ENCODE measurements around the gene GPR61.

Gene GPR61

DNA sequence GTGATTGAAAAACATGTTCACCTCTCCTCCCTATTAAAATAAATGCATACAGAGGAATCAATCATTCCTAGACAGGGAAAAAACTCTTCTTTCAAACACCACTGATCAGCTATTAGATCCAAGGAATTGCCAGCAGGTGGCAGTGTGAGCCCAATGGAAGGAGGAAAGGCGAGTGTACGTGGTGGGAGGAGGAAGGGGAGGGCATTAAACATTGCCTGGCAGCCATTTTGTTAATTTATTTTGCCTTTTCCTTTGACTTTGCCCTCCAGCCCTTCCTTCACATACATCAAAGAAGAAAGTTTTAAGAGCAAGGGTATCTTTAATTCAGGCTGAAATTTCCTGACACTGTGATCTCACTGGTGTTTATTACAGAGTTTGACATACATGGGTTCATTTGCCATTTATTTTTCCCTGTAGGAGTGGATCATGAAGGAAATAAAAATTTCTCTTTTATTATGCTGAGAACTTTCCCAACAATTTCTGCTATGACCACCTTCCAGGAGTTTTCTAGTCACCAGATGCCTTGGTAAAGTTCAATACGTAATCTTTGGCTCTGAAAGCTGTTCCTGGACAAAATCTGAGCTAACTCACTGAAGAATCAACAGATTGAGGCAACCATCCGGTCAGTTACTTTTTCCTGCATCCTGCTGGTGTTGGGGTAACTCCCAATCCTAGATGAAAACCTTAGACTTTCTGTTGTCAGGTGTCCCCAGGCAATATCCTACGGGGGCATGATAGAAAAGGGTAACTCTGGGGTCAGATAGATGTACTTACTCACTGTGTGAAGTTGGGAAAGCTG is 6.8 kb downstream of the GPR61 start (continued):
- 0 out of 2 replicates have a peak, but pooled peaks have one; percentile 20 for TF ChIP-seq ZSCAN30 (tag by site-specific recombination; IDR thresholded peaks at IDR 0.05)
- peak; percentile 86 for TF ChIP-seq SCRT2 (tag by site-specific recombination; IDR thresholded peaks at IDR 0.05)
- TF ChIP-seq ZNF366 (tag by site-specific recombination; conservative IDR thresholded peaks at IDR 0.05) = peak; percentile 68
- no peak for TF ChIP-seq ZBTB20 (tag by site-specific recombination; IDR thresholded peaks at IDR 0.05)
- TF ChIP-seq ZNF324 (tag by site-specific recombination; IDR thresholded peaks at IDR 0.05) = peak; percentile 25; the same call in 1 of the 2 replicates
- peak; percentile 54 for TF ChIP-seq ZBTB17 (tag by site-specific recombination; IDR thresholded peaks at IDR 0.05)
- peak; percentile 34; the same call in 1 of the 2 replicates for TF ChIP-seq ZNF362 (tag by site-specific recombination; IDR thresholded peaks at IDR 0.05)
- TF ChIP-seq, protein P1, sequence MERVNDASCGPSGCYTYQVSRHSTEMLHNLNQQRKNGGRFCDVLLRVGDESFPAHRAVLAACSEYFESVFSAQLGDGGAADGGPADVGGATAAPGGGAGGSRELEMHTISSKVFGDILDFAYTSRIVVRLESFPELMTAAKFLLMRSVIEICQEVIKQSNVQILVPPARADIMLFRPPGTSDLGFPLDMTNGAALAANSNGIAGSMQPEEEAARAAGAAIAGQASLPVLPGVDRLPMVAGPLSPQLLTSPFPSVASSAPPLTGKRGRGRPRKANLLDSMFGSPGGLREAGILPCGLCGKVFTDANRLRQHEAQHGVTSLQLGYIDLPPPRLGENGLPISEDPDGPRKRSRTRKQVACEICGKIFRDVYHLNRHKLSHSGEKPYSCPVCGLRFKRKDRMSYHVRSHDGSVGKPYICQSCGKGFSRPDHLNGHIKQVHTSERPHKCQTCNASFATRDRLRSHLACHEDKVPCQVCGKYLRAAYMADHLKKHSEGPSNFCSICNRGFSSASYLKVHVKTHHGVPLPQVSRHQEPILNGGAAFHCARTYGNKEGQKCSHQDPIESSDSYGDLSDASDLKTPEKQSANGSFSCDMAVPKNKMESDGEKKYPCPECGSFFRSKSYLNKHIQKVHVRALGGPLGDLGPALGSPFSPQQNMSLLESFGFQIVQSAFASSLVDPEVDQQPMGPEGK (tag by site-specific recombination; IDR thresholded peaks at IDR 0.05) = peak; percentile 56
- TF ChIP-seq ZNF692 (tag by site-specific recombination; IDR thresholded peaks at IDR 0.05) = 0 out of 2 replicates have a peak, but pooled peaks have one; percentile 13

GRCh38 chr1:109547463-109548320 is 8.0 kb downstream of the GPR61 start:
- POLR2A ChIA-PET = interaction anchor here (0.6 to 3.1 kb wide), 34 partner anchors 9 to 734 kb away, joined by 3 to 44 read pairs (median 5); partner anchors contain the start of genes AHCYL1, AMIGO1, AMPD2 and ATXN7L2
- Histone ChIP-seq H3K36me3 (ENCODE audit: control insufficient read depth in 2 of 2, insufficient read depth in 1 of 2, low read length in 2 of 2) (no peaks in the 10 kb centered on the region; a peak in 1 of 3 replicates), H3K4me1 (ENCODE audit: control insufficient read depth, insufficient read depth, low read length) (peaks cover 6% of the 10 kb centered on the region; the same call in 1 of the 2 replicates), H3K4me3 (ENCODE audit: low read depth, low read length) (peak overlapping the region; percentile 57), H3K27ac (ENCODE audit: extremely low read depth, low read depth, low read length) (peak overlapping the region; percentile 78), H3K9me3 (ENCODE audit: control insufficient read depth, insufficient read depth, low read depth, low read length) (no peaks in the 10 kb centered on the region)
- 0 out of 2 replicates have a peak, but pooled peaks have one; percentile 9 for TF ChIP-seq ZNF335 (tag by site-specific recombination; conservative IDR thresholded peaks at IDR 0.05)
- TF ChIP-seq ZNF184 (tag by site-specific recombination; IDR thresholded peaks at IDR 0.05) = 0 out of 2 replicates have a peak, but pooled peaks have one; percentile 22
- no peak for TF ChIP-seq OVOL3 (tag by site-specific recombination; IDR thresholded peaks at IDR 0.05)
- no peak for TF ChIP-seq ZNF701 (tag by site-specific recombination; IDR thresholded peaks at IDR 0.05)
- CTCF ChIA-PET = interaction anchor here (0.6 to 6.1 kb wide), 21 partner anchors 11 to 512 kb away, joined by 3 to 158 read pairs (median 7); no protein-coding TSS in a partner anchor
